NOMO-1 treated with dmso at 0.1 percent for 144 hours (cell line): ENCODE data around the gene RNPEP.
"Not testable (repeated sequence)": the region's sequence is repeated elsewhere in the genome, so short reads cannot be mapped to it uniquely, and the experiment has no call there.

ENCODE experiments used
- DNase-seq: peaks from one replicate; lab custom pipeline; 2025; ENCODE audit not compliant: unreplicated experiment; lab: John Stamatoyannopoulos, UW

RNPEP gene

DNA sequence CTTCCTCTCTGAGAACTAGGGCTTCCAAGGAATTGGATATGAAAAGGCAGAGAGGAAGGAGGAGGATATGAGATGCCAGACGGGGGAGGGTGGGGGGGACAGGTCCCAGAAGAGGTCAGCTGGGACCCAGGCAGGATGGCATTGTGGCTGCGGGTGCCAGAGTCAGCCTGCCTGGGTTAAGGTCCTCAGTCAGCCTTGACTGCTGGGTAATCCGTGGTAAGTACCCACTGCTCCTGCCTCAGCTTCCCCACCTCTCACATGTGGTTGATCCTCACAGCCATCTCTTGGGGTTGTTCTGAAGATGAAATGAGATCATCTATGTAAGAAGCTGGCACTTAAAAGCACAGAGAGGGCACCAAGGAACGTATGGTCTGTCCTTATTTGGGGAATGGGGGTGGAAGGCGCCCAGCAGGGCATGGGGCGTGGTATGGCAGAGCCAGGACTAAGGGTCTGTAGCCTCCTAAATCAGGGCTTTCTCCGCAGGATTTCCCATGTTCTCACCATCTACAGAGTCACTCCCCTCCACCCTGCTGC lies 51.8 kb downstream of the RNPEP start:
- DNase-seq, result no peak

DNA sequence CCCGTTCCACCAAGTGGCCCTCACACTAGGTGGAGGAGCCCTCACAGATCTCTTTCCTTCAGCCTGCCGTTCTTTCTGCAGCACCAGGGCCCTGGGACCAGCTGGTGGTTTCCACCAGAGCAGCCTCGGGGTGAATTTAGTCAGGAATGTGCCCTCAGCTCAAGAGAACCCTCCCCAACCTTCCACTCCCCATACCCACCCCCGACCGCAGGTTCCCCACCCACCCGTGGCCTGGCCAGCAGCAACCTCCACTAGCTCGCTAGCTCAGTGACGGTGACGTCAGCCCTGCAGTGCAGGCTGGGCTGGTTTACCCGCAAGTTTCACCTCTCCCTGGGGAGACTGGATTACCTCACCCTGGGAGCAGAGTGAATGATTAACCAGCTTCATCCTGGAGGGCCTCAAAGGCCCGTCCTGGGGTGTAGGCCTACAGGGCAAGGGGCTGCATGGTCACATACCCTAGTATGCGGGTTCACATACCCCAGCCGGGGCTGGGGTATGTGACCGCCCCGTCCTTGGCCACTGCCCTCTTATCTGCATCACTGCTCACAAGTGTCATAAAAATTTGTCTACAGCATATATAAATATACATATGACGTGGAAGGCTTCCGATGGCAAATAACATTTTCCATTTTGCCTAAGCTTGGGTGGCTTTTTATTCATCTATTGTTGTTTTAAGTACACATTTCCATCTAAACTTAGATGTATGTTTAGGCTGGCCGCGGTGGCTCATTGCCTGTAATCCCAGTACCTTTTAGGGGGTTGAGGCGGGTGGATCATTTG lies 52.4 kb downstream of the RNPEP start:
- DNase-seq, result no peak

DNA sequence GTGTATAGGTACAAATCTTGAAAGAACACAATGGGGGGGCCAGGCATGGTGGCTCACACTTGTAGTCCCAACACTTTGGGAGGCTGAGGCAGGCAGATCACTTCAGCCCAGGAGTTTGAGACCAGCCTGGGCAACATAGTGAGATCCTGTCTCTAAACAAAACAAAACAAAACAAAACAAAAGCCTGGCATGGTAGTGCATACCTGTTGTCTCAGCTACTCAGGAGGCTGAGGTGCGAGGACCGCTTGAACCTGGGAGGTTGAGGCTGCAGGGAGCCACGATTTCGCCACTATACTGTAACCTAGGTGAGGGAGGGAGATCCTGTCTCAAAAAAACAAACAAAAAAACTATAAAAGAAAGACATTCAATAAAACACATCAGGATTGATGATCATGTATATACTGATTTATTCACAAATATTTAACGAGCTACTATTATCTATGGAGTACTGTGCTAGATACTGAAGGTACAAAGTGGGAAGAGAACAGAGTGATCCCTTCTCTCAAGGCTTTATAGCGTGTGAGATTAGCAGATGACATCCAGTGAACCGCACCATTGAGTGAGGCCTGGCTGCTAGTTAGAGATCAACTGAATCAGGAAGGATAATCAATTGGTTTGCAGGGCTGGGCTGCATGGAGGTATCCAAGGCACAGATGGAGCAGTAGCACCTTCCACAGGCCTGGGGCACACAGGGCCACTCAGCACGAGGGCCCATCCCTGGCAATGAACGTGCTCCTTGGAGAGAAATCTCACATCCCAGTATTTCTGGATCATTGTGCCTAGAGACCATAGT lies 54.3 kb downstream of the RNPEP start:
- no peak for DNase-seq

DNA sequence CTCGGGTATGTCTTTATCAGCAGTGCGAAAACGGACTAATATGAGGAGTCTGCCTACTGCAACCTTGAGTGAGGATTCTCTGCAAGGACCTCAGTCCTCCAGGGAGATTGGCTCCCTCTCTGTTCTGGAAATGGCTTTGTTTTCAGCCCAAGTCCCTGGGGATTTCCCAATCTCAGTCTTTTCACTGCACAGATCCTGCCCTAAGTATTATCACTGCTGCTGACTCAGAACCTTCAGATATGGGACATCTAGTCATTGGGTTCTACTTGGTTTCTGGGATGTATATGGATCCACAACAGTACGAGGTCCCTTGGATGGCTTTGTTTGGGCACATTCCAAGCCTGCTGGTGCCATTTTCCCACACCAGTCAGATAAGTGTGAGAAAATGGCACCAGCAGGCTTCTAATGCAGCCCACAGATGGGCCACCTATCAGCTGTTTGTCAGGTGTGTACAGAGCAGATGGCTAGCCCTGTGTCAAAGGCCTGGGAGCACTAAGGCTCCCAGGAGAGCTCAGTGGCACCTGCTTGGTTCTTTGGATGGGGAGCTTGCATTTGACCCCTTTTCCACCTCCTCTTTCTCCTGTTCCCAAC lies 55.4 kb downstream of the RNPEP start:
- no peak for DNase-seq

DNA sequence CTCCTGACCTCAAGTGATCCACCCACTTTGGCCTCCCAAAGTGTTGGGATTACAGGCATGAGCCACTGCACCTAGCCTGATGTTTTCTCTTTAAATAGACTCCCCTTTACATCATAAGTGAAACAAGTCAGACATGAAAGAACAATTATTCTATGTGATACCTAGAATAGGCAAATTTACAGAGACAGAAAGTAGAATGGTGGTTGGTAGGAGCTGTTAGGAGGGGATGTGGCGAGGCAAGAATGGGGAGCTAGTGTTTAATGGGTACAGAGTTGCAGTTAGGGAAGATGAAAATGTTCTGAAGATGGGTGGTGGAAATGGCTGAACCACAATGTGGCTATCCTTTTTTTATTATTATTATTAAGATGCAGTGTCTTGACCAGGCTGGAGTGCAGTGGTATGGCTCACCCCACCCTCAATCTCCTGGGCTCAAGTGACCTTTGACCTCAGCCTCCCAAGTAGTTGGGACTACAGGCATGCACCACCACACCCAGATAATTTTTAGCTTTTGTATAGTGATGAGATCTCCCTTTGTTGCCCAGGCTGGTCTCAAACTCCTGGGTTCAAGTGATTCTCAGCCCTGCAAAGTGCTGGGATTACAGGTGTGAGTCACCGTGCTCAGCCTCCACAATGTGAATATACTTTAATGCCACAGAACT lies 56.4 kb downstream of the RNPEP start:
- DNase-seq, result no peak

DNA sequence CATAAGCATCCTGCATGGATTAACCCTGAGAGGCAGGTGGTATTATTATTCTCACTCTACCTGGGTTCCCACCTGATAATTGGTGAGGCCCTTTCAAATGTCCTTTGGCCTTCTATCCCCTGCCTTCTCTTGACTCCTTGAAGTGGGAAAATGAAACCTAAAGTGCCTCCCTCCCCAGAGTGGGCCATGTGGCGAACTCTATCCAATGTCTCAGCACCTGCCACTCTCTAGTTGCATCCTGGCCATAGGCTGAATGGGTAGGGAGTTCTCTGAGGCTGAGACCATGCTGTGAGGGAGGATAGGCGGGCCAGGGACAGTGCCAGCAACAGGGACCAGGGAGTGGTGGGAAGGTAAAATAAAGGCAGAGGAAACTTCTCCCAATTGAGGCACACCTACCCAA lies 63.3 kb downstream of the RNPEP start:
- no peak for DNase-seq

DNA sequence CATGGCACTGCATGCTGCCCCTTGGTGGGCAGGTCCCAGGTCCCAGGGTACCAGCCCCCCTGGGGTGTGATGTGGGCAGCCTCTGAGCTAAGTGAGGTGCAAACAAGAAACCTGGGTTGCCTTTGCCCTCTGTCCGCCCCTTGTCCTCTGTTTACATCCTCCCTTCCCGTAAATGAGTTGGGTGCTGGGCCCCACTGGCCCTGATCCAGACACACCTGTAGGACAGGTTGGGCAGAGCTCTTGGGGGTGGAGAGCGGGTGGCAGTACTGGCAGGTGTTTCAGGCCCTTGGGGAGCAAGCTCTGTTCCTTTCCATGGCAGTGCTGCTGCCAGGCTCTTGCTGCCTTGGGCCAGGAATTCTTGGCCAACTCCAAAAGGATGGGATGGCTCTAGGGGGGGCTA lies 63.8 kb downstream of the RNPEP start:
- no peak for DNase-seq

DNA sequence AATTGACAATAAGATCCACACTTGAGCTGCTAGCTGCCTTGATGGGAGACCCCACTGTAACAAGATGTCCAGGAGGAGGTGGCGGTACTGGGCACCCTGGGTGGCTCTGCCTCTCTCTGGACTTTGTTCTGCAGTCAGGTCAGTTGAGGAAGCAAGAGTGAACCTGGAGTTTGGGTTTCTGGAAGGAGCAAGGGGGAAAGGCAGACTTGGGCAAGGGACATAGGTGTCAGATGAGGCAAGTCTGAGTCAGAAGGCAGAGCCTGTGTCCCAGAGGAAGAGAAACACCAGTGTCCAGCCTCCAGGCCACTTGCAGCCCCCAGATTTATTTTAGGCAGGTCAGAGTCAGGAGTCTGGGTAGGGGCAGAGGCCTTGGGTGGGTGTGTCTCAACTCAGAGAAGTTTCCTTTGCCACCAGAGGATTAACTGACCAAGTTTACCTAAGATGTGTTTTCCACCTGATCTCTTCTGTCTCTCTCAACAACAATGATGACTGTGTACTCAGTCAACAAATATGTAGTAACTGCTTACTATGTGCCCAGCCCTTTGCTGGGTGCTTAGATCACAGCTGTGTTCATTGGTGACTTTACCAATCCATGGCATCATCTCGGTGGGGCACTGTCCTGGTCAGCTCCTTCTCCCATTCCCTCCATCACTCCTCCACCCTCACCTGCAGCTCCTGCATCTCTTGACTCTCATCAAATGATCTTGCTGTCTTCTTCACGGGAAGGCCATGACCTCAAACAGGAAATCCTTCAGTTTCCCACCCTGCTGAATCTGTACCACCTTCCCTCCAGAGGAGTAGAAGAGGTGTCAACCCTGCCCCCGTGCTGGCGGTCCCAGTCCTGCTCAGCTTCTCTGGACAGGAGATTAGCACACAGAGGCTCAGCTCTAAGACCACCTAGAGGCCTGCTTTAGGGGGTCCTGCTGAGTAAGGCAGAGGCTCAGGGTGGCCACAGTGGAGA lies 64.6 kb downstream of the RNPEP start:
- DNase-seq, result no peak

DNA sequence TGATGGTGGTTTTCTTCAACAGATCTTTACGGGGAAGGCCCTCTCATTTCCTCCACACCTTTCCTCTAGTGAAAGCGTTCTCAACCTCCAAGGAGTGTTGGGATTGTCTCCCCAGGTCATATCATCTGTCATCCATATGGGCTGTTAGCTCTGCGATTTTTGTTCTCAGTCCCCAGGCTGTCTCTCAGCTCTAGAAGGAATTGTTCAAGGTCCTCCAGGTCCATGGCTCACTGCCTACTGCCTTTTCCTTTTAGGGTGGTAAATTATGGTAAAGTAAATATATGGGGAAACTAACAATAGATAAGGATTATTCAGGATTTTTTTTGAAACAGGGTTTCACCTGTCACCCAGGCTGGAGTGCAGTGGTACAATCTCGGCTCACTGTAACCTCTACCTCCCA lies 65.5 kb downstream of the RNPEP start:
- DNase-seq, result no peak

DNA sequence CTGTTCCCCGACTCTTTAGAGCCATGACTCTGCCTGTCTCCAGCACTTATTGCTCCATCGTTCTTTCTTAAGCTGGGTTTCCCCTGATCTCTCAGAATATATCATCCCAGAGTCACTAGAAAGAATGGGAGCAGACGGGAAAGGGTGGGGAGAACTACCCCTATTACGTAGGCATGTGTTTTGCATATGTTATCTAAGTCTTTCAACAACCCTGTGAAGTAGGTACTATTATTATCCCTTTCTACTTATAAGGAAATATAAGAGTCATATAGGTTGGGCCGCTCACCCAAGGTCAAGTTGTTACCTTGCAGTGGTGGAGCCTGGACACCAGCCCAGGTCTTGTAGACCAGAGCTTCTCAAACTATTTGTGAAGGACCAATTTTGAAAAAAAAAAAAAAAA lies 66.7 kb downstream of the RNPEP start:
- DNase-seq, result no peak

DNA sequence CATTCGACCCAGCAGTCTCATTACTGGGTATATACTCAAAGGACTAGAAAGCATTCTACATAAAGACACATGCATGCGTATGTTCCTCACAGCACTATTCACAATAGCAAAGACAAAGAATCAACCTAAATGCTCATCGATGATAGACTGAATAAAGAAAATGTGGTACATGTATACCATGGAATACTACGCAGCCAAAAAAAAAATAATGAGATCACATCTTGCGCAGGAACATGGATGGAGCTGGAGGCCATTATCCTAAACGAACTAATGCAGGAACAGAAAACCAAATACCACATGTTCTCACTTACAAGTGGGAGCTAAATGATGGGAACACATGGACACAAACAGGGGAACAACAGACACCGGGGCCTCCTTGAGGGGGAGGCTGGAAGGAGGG lies 71.6 kb downstream of the RNPEP start:
- DNase-seq, result no peak

DNA sequence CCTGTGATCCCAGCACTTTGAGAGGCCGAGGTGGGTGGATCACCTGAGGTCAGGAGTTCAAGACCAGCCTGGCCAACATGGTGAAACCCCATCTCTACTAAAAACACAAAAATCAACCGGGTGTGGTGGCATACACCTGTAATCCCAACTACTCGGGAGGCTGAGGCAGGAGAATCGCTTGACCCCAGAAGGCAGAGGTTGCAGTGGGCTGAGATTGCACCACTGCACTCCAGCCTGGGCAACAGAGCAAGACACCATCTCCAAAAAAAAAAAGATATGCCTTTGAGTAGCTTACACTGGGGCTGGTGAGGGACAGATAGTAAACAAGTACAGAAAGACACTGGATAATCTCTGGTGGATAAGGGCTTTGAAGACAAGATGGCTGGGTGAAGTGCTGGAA lies 72.2 kb downstream of the RNPEP start:
- not testable (repeated sequence) for DNase-seq
